ENCODE data around the gene ATP1B3.

DNA sequence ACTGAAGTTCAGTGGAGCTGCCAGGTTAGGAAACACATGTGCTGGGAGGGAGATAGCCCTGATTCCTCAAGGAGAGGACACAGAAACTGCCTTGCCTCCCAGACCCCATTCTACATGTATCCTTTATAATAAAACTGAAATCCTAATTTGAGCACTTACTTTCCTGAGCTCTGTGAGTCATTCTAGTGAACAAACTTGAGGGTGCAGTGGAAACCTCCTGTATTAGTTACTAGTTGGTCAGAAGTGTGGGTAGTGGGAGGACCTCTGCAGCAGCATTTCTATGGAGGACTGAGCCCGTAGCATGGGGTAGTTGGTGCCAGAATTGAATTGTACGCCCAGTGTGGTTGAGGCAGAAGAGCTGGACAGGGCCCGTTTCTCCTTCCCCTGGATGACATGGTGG is 23.9 kb downstream of the ATP1B3 start:
- TF ChIP-seq CTCF (IDR thresholded peaks at IDR 0.05), result no peak
- no peak for TF ChIP-seq POLR2A (IDR thresholded peaks at IDR 0.05)

Measured in Peyer's patch (tissue), 4 donors.